Stomach (tissue), 4 donors: Measurements from ENCODE around the gene SCAMP5.

Source experiments
- CTCF ChIP-seq, 7 experiments: fragments of 450-650 bp in 4 of 7; fragments of 200-600 bp in 3 of 7; sonication (generic) in 3 of 7; IDR thresholded peaks; one replicate each; pipeline ENCODE4 v1.5.1; 2016 to 2019; ENCODE audit warnings: antibody characterized with exemption in 7 of 7, control low read depth in 2 of 7, mild to moderate bottlenecking in 1 of 7
- EP300 ChIP-seq: sonication (generic); formaldehyde crosslinking; IDR thresholded peaks from one replicate; pipeline ENCODE4 v1.6.1; 2017; ENCODE audit warnings: antibody characterized with exemption
- POLR2A ChIP-seq, 4 donors: fragments of 450-650 bp; IDR thresholded peaks; one replicate each; pipeline ENCODE4 v1.6.1; 2016; ENCODE audit warnings: antibody characterized with exemption in 4 of 4, control low read depth in 2 of 4, mild to moderate bottlenecking in 1 of 4, moderate library complexity in 1 of 4
- POLR2AphosphoS5 ChIP-seq, 3 donors: sonication (generic); formaldehyde crosslinking; IDR thresholded peaks; one replicate each; pipeline ENCODE4 v1.6.1; 2016; ENCODE audit warnings: antibody characterized with exemption in 3 of 3

DNA sequence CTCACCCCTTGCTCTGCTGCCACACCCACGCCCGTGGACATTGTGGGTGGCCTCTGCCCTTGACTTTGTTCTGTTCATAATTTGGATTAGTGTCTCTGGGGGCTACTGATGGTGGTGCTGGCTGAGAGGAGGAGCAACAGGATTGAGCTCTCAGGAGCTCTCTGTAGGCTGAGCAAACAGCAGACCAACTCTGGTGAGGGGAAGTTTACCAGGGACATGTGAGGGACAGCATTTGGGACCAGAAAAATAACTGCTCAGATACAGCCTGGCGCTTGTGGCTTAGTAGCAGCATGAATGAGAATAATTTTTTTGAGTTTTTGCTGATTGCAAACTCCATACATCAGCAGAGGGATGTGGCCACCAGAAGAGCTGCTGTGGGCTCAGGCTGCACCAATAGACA lies 42.9 kb downstream of the SCAMP5 start:
- TF ChIP-seq POLR2AphosphoS5 (IDR thresholded peaks at IDR 0.05), result no peak
- no peak for TF ChIP-seq EP300
- no peak for TF ChIP-seq POLR2A (IDR thresholded peaks at IDR 0.05)
- TF ChIP-seq CTCF (IDR thresholded peaks at IDR 0.05), result no peak
